GM20000 (cell line): ENCODE measurements around the gene ZC3H7A.

ENCODE experiments used
- DNase-seq: peaks from one replicate; pipeline ENCODE4 v3.0.0; 2012; ENCODE audit warnings: low spot score
- TF ChIP-seq, protein P1 (sequence below): IDR thresholded peaks from 2 replicates; pipeline ENCODE4 v1.5.1; 2012; ENCODE audit warnings: mild to moderate bottlenecking, control low read depth; ENCODE audit errors: extremely low read depth, missing control alignments

Gene ZC3H7A

DNA sequence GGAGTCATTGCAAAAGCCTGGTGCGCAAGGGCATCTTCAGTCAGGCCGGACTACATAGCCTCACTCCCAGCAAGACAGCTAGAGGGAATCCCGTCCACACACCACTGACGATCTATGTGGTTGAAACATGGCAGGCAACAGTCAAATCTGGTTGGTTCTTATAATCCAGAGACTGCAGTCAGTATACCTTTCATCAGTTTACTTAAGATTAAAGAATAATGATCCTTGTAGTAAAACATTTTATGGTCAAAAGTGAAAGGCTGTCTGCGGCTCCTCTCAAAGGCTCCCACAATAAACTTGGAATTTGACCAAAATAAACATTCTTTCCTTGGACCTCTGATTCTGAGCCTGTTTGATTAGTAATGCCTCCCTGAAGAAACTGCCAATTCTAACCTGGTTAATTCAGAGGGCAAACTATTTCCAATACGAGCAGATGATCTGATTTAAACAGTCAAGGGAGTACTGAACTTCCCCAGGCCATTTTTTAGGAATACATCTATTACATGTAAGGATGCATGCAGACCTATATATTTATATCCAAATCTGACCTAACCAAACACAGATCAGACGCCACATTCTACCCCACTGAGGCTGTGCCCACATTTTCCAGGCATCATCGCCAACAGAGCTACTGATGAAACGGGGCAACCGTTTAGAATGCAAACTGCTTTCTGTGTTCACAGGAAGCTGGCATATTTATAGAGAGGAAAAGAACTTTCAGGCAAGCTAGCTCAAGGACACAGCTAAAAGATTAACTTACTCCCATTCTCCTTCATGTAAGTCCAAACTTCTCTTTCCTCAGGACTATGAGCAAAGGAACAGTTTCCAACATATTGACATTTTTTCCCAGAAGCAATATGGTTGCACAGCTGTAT, 39.1 kb downstream of the ZC3H7A start:
- no peak for DNase-seq
- TF ChIP-seq, protein P1, sequence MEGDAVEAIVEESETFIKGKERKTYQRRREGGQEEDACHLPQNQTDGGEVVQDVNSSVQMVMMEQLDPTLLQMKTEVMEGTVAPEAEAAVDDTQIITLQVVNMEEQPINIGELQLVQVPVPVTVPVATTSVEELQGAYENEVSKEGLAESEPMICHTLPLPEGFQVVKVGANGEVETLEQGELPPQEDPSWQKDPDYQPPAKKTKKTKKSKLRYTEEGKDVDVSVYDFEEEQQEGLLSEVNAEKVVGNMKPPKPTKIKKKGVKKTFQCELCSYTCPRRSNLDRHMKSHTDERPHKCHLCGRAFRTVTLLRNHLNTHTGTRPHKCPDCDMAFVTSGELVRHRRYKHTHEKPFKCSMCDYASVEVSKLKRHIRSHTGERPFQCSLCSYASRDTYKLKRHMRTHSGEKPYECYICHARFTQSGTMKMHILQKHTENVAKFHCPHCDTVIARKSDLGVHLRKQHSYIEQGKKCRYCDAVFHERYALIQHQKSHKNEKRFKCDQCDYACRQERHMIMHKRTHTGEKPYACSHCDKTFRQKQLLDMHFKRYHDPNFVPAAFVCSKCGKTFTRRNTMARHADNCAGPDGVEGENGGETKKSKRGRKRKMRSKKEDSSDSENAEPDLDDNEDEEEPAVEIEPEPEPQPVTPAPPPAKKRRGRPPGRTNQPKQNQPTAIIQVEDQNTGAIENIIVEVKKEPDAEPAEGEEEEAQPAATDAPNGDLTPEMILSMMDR = no peak

DNA sequence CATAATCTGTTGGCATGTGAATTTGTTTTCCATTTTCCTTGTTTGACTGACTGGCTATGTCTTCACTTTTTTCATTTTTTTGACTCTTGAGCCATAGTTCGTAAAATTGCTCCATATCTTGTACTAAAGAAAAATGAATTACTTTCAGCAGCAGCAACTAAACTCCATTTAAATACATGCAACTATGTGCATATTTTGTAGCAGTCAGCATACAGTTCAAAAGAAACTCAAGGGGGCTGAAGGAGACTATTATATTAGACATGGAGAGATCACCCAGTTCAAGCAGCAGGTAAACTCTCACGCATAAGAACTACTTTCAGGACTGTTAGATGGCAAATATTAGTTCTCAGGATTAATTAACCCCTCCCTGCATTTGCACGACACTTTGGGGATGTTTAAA, 40.8 kb downstream of the ZC3H7A start:
- TF ChIP-seq, protein P1 = no peak
- no peak for DNase-seq

DNA sequence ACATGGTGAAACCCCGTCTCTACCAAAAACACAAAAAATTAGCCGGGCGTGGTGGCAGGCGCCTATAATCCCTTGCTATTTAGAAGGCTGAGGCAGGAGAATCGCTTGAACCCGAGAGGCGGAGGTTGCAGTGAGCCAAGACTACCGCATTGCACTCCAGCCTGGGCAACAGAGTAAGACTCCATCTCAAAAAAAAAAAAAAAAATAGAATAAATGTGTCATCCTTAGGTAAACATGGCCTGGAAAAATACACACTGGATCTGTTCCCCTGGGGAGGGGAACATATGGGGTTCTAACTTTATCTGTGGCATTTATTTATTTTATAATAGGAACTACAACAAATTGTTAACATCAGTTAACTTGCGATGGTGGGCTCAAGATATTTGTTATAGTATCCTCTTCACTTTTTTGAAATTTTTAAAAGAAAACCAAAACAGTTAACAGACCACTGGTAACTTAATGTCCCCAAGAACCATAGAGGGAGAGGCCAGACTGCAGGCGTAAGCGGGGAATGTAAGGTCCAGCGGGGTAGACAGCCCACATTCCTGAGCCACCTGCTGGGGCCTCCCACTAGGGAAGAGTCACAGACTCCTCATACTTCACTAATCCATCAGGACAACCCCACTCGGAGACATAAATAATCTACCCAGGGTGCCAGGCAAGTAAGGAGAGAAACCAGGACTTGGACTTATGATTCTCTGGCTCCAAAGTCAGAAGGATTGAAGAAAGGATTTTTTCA, 41.9 kb downstream of the ZC3H7A start:
- TF ChIP-seq, protein P1 = no peak
- DNase-seq = no peak

DNA sequence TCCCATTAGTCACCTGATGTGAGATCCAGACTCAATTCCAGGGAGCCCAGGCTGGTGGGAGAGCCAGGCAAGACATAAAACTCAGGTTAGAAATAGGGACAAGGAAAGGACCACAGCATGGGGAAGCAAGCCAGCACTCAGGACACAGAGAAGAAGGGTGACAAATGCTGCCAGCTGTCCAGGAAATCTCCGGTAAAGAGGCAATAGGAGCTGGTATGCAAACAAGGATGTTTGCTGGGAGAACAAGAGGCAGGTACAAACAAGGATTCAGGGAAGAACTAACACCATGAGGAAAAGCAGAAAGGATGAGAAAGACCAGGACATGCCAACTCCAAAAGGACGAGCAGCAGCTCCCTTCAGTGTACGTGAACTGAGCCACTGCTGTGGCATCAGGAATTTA, 44.2 kb downstream of the ZC3H7A start:
- no peak for DNase-seq
- TF ChIP-seq, protein P1 = no peak

DNA sequence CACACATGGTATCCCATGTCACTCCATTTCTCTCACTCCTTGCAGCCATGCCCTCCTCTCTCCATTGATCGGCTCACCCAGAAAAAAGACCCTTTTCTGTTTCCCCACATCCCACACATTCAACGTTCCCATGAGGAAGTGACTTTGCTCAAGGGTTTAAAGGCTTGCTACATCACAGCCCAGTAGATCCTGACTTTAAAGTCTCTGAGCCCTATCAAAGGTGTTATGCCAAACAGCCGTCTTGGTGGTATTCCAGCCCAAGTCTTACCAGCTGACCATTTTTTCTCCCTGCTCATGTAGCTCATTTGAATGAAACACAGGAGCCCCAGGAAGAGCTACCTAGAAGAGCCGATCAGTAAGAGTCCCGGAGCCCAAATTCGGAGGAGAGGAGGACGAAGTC, 47.0 kb downstream of the ZC3H7A start:
- no peak for DNase-seq

DNA sequence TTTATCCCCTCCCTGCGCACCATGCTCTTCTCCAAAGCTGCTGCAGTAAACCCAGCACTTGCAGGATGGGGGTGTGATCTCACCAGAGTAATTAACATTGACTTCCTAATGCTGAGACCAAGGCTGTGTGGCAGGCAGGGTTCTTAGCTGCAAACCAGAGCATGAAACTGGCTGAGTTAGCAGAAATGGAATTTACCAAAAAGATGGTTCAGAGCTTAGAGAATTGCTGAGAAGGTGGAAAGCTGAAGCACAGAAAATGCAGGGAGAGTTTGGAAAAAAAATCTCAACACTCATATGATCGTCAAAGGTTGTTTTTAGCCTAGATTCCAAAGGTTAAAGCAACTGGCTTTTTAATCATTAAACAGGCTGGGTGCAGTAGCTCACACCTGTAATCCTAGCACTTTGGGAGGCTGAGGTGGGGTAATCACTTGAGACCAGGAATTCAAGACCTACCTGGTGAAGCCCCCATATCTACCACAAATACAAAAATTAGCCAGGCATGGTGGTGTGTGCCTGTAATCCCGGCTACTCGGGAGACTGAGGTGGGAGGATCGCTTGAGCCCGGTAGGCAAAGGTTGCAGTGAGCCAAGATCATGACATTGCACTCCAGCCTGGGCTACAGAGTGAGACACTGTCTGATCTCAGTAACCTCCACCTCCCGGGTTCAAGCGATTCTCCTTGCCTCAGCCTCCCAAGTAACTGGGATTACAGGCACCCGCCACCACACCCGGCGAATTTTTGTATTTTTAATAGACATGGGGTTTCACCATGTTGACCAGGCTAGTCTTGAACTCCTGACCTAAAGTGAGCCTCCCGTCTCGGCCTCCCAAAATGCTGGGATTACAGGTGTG, 48.4 kb downstream of the ZC3H7A start:
- TF ChIP-seq, protein P1 = no peak
- DNase-seq = no peak

More for the DNA sequence above, 47.0 kb downstream of the ZC3H7A start:
- TF ChIP-seq, protein P1 = no peak
